ENCODE data around the gene CRISP3. TPM values are rescaled to one million over a fixed set of nuclear protein-coding genes. Genes with fewer than 3 reads are reported as not detected.

The CRISP3 gene, protein sequence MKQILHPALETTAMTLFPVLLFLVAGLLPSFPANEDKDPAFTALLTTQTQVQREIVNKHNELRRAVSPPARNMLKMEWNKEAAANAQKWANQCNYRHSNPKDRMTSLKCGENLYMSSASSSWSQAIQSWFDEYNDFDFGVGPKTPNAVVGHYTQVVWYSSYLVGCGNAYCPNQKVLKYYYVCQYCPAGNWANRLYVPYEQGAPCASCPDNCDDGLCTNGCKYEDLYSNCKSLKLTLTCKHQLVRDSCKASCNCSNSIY
- total RNA-seq (not detected), total RNA-seq (0 to 0.06 (median 0) reads per million in 29 experiments)
- not detected for total RNA-seq (2013)

DNA sequence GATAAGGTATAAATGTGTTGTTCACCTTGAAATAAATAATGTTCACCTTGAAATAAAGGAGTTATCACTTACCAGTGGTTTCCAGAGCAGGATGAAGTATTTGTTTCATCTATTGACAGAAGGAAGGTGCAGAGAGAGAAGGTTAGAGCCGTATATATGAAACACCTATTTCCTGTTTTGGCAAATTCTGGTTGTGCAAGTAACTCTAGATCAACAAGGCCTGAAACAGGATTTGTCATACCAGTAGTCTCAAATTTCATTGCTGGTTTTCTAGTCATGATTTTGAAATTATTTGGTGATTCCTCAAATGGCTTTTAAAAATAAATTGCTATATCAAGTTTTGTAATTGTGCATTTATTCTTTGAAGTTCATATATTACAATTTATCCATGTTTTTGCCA is at the start of gene CRISP3:
Gene CRISP3, minus strand, starts transcription at position 130 of the 400 bp plus-strand sequence. Its CDS starts 21 bp downstream, at position 109.
- no CpG with 5 or more reads among the region's 1 CpG for WGBS (ENCODE audit: insufficient coverage)
- no peaks in the 10 kb centered on the region for H3K27me3 ChIP-seq (replicated peaks in 1 of 2; ENCODE audit: control insufficient read depth in 2 of 2, extremely low read depth in 1 of 2, insufficient read depth in 2 of 2, low read length in 1 of 2)
- no peaks in the 10 kb centered on the region for H3K4me1 ChIP-seq (ENCODE audit: control insufficient read depth in 1 of 2, extremely low read depth in 1 of 2, insufficient read depth in 2 of 2, low read length in 2 of 2)
- POLR2A ChIA-PET = no interaction called here
- H3K27me3 Mint-ChIP-seq = no peaks in the 10 kb centered on the region
- no peak for DNase-seq
- CTCF ChIA-PET = no interaction called here
- no peak within 1 kb of the TSS for H3K27ac Mint-ChIP-seq
- H3K9me3 ChIP-seq = no peaks in the 10 kb centered on the region
- H3K4me3 Mint-ChIP-seq = no peak within 1 kb of the TSS
- H3K36me3 Mint-ChIP-seq = no peaks in the 10 kb centered on the region
- ATAC-seq (replicated peaks in 1 of 4) = no peak
- no peaks in the 10 kb centered on the region for H3K4me1 Mint-ChIP-seq
- H3K4me3 ChIP-seq (ENCODE audit: control insufficient read depth in 1 of 2, extremely low read depth in 1 of 2, low read length in 1 of 2) = no peak within 1 kb of the TSS
- no peaks in the 10 kb centered on the region for H3K36me3 ChIP-seq (ENCODE audit: control insufficient read depth in 2 of 2, extremely low read depth in 1 of 2, insufficient read depth in 1 of 2, low read length in 1 of 2)
- H3K9me3 Mint-ChIP-seq = peaks cover 0 to 4% (median 4%) of the 10 kb centered on the region in 3 donors
- H3K27ac ChIP-seq (ENCODE audit: low read length) = no peak within 1 kb of the TSS

DNA sequence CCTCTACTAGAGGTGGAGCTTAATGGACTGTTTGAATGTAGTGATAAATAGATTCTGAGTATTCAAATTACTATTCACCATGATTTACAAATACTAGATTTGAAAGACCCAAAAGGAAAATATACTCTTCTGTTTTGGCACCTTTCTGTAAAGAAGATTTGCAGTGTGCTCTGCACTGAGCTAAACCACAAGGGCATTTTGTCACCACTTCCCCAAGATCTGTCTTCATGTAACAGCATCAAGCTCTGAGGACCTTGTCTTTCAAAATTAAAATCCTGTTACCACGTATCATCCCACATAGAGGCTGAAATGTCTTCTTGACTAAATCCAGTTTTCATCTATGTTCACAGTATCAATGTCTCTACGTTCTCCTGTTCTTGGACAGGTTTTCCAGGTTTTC is 46.2 kb upstream of the CRISP3 start:
- ATAC-seq (replicated peaks in 1 of 4) (no peak), DNase-seq (no peak)
- Mint-ChIP-seq H3K9me3 (peaks cover 0 to 13% (median 4%) of the 10 kb centered on the region in 3 donors), H3K4me3 (no peak overlapping the region), H3K27ac (no peak overlapping the region), H3K27me3 (no peaks in the 10 kb centered on the region), H3K4me1 (no peaks in the 10 kb centered on the region), H3K36me3 (no peaks in the 10 kb centered on the region)
- no peaks in the 10 kb centered on the region for H3K27me3 ChIP-seq (replicated peaks in 1 of 2; ENCODE audit: control insufficient read depth in 2 of 2, extremely low read depth in 1 of 2, insufficient read depth in 2 of 2, low read length in 1 of 2)
- no peaks in the 10 kb centered on the region for H3K36me3 ChIP-seq (ENCODE audit: control insufficient read depth in 2 of 2, extremely low read depth in 1 of 2, insufficient read depth in 1 of 2, low read length in 1 of 2)
- no peaks in the 10 kb centered on the region for H3K9me3 ChIP-seq
- WGBS (ENCODE audit: insufficient coverage) = 0% methylated on average over 1 of the region's 2 CpGs
- no peak overlapping the region for H3K27ac ChIP-seq (ENCODE audit: low read length)
- POLR2A ChIA-PET = no interaction called here
- CTCF ChIA-PET = no interaction called here
- H3K4me1 ChIP-seq (ENCODE audit: control insufficient read depth in 1 of 2, extremely low read depth in 1 of 2, insufficient read depth in 2 of 2, low read length in 2 of 2) = no peaks in the 10 kb centered on the region
- H3K4me3 ChIP-seq (ENCODE audit: control insufficient read depth in 1 of 2, extremely low read depth in 1 of 2, low read length in 1 of 2) = no peak overlapping the region

DNA sequence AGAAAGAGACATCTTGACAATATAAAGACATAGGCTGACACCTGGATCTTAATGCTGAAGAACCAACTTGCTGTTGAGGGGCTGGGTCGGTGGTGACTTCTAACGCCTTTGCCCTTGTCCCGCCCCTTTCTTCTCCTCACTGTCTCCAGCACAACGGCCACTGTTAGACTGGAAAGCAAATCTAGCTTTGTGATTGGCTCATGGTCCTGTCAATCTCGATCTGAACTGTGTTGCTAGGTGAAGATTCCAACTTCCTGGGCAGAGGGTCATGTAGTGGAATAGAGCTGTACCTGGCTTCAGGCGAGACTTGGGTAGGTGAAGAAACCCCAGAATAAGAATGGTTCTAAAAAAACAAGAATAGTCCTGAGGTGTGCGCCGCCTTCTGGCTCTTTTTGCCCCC is 43.0 kb upstream of the CRISP3 start, which contains the start of gene PGK2:
Gene PGK2, minus strand, starts transcription at position 110 of the 400 bp plus-strand sequence. Its CDS starts 98 bp downstream, at position 12.
- Mint-ChIP-seq H3K4me1 (no peaks in the 10 kb centered on the region), H3K27me3 (no peaks in the 10 kb centered on the region), H3K36me3 (no peaks in the 10 kb centered on the region), H3K9me3 (peaks cover 0 to 13% (median 4%) of the 10 kb centered on the region in 3 donors), H3K4me3 (no peak within 1 kb of the TSS), H3K27ac (no peak within 1 kb of the TSS)
- DNase-seq (no peak), ATAC-seq (replicated peaks in 1 of 4) (no peak)
- POLR2A ChIA-PET = no interaction called here
- WGBS (ENCODE audit: insufficient coverage) = no CpG with 5 or more reads among the region's 8 CpGs
- Histone ChIP-seq H3K4me3 (ENCODE audit: control insufficient read depth in 1 of 2, extremely low read depth in 1 of 2, low read length in 1 of 2) (no peak within 1 kb of the TSS), H3K9me3 (no peaks in the 10 kb centered on the region), H3K4me1 (ENCODE audit: control insufficient read depth in 1 of 2, extremely low read depth in 1 of 2, insufficient read depth in 2 of 2, low read length in 2 of 2) (no peaks in the 10 kb centered on the region), H3K36me3 (ENCODE audit: control insufficient read depth in 2 of 2, extremely low read depth in 1 of 2, insufficient read depth in 1 of 2, low read length in 1 of 2) (no peaks in the 10 kb centered on the region), H3K27ac (ENCODE audit: low read length) (no peak within 1 kb of the TSS), H3K27me3 (replicated peaks in 1 of 2; ENCODE audit: control insufficient read depth in 2 of 2, extremely low read depth in 1 of 2, insufficient read depth in 2 of 2, low read length in 1 of 2) (no peaks in the 10 kb centered on the region)
- CTCF ChIA-PET = no interaction called here

DNA sequence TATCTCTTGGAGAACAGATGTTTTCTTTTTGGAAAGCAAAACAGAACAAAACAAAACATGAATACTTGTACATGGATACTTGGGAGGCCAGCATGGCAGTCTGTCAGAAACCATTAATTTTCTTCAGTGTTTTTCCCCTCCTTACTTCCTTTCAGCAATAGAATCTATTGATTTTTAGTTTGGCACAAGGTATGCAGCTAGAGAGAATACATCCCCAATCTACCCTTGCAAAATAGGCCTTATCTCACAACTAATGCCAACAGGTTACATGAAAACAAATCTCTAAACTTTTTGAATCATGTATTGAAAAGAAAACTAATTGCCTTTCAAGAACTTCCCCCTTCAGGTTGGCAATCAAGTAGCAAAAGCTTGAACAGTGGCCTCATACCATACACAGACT is 40.1 kb upstream of the CRISP3 start:
- ChIA-PET CTCF (no interaction called here), POLR2A (no interaction called here)
- H3K4me3 Mint-ChIP-seq = no peak overlapping the region
- no peak for DNase-seq
- H3K36me3 Mint-ChIP-seq = no peaks in the 10 kb centered on the region
- Histone ChIP-seq H3K27me3 (replicated peaks in 1 of 2; ENCODE audit: control insufficient read depth in 2 of 2, extremely low read depth in 1 of 2, insufficient read depth in 2 of 2, low read length in 1 of 2) (no peaks in the 10 kb centered on the region), H3K4me1 (ENCODE audit: control insufficient read depth in 1 of 2, extremely low read depth in 1 of 2, insufficient read depth in 2 of 2, low read length in 2 of 2) (no peaks in the 10 kb centered on the region), H3K9me3 (no peaks in the 10 kb centered on the region), H3K36me3 (ENCODE audit: control insufficient read depth in 2 of 2, extremely low read depth in 1 of 2, insufficient read depth in 1 of 2, low read length in 1 of 2) (no peaks in the 10 kb centered on the region), H3K4me3 (ENCODE audit: control insufficient read depth in 1 of 2, extremely low read depth in 1 of 2, low read length in 1 of 2) (no peak overlapping the region), H3K27ac (ENCODE audit: low read length) (no peak overlapping the region)
- no peak for ATAC-seq (replicated peaks in 1 of 4)
- H3K27ac Mint-ChIP-seq = no peak overlapping the region
- no peaks in the 10 kb centered on the region for H3K27me3 Mint-ChIP-seq
- H3K9me3 Mint-ChIP-seq = peaks cover 0 to 9% (median 4%) of the 10 kb centered on the region in 3 donors
- H3K4me1 Mint-ChIP-seq = no peaks in the 10 kb centered on the region

DNA sequence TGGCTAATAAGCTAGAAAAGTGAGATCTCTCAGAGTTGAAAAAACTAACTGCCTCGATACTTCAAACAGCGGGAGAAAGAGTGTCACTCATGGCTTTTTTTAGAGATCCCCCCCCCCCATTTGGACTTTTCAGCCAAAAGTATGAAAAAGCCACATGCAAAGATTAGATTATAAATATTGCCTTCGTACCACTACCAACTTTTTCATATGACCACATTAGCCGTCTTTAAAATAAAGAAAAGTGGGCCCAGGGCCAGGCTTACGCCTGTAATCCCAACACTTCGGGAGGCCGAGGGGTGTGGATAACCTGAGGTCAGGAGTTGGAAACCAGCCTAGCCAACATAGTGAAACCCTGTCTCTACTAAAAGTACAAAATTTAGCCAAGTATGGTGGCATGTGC is 38.5 kb upstream of the CRISP3 start:
- no peak for ATAC-seq (replicated peaks in 1 of 4)
- no peak overlapping the region for H3K4me3 Mint-ChIP-seq
- Histone ChIP-seq H3K27ac (ENCODE audit: low read length) (no peak overlapping the region), H3K4me1 (ENCODE audit: control insufficient read depth in 1 of 2, extremely low read depth in 1 of 2, insufficient read depth in 2 of 2, low read length in 2 of 2) (no peaks in the 10 kb centered on the region), H3K27me3 (replicated peaks in 1 of 2; ENCODE audit: control insufficient read depth in 2 of 2, extremely low read depth in 1 of 2, insufficient read depth in 2 of 2, low read length in 1 of 2) (no peaks in the 10 kb centered on the region), H3K9me3 (no peaks in the 10 kb centered on the region), H3K4me3 (ENCODE audit: control insufficient read depth in 1 of 2, extremely low read depth in 1 of 2, low read length in 1 of 2) (no peak overlapping the region), H3K36me3 (ENCODE audit: control insufficient read depth in 2 of 2, extremely low read depth in 1 of 2, insufficient read depth in 1 of 2, low read length in 1 of 2) (no peaks in the 10 kb centered on the region)
- no peaks in the 10 kb centered on the region for H3K4me1 Mint-ChIP-seq
- no peak overlapping the region for H3K27ac Mint-ChIP-seq
- H3K9me3 Mint-ChIP-seq = peaks cover 0 to 6% (median 4%) of the 10 kb centered on the region in 3 donors
- no peak for DNase-seq
- ChIA-PET CTCF (no interaction called here), POLR2A (no interaction called here)
- no peaks in the 10 kb centered on the region for H3K27me3 Mint-ChIP-seq
- no peaks in the 10 kb centered on the region for H3K36me3 Mint-ChIP-seq
- WGBS (ENCODE audit: insufficient coverage) = no CpG with 5 or more reads among the region's 7 CpGs

DNA sequence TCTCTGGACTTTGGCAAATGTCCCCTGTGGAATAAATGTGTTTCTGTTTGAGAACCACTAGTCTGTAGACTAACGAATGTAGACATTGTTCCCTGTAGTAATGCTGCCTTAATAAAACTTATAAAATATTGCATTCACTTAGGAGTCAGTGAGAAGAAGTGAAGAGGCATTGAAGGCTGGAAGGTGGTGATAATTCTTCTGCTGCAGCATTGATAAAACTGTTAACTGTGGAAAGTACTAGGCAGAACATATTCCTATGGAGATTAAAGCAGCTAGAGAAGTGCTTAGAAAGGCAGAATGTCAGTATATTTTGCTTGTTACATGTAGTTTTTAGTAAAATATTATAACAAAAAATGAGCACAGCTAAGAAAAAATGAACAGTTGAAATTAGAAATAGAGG is 38.1 kb upstream of the CRISP3 start:
- Histone ChIP-seq H3K4me1 (ENCODE audit: control insufficient read depth in 1 of 2, extremely low read depth in 1 of 2, insufficient read depth in 2 of 2, low read length in 2 of 2) (no peaks in the 10 kb centered on the region), H3K9me3 (no peaks in the 10 kb centered on the region), H3K27me3 (replicated peaks in 1 of 2; ENCODE audit: control insufficient read depth in 2 of 2, extremely low read depth in 1 of 2, insufficient read depth in 2 of 2, low read length in 1 of 2) (no peaks in the 10 kb centered on the region), H3K36me3 (ENCODE audit: control insufficient read depth in 2 of 2, extremely low read depth in 1 of 2, insufficient read depth in 1 of 2, low read length in 1 of 2) (no peaks in the 10 kb centered on the region), H3K27ac (ENCODE audit: low read length) (no peak overlapping the region), H3K4me3 (ENCODE audit: control insufficient read depth in 1 of 2, extremely low read depth in 1 of 2, low read length in 1 of 2) (no peak overlapping the region)
- Mint-ChIP-seq H3K27me3 (no peaks in the 10 kb centered on the region), H3K4me1 (no peaks in the 10 kb centered on the region), H3K27ac (no peak overlapping the region), H3K4me3 (no peak overlapping the region), H3K36me3 (no peaks in the 10 kb centered on the region), H3K9me3 (peaks cover 0 to 4% (median 3%) of the 10 kb centered on the region in 3 donors)
- no CpG with 5 or more reads among the region's 1 CpG for WGBS (ENCODE audit: insufficient coverage)
- ChIA-PET CTCF (no interaction called here), POLR2A (no interaction called here)
- DNase-seq (no peak), ATAC-seq (replicated peaks in 1 of 4) (no peak)

DNA sequence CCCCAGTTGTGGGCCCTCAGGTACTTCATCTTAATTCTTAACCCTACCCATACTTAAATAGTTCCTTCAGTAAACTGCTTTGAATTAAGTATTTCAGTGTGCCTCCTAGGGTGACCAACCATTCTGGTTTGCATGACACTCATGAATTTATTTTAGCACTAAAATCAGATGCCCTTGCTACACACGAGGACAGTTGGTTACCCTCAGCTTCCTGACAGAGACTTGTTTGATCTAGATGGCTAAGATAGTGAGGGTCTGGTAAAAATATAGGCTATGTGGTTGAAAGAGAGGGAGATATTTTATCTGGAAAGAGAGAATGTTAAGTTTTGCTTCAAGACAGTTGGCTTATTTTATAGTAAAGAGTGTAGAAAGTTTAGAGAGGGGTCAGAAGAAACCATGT is 32.3 kb upstream of the CRISP3 start:
- H3K27me3 ChIP-seq (replicated peaks in 1 of 2; ENCODE audit: control insufficient read depth in 2 of 2, extremely low read depth in 1 of 2, insufficient read depth in 2 of 2, low read length in 1 of 2) = no peaks in the 10 kb centered on the region
- H3K9me3 Mint-ChIP-seq = peaks cover 0 to 8% (median 5%) of the 10 kb centered on the region in 3 donors
- H3K36me3 ChIP-seq (ENCODE audit: control insufficient read depth in 2 of 2, extremely low read depth in 1 of 2, insufficient read depth in 1 of 2, low read length in 1 of 2) = no peaks in the 10 kb centered on the region
- no peak overlapping the region for H3K27ac Mint-ChIP-seq
- H3K4me1 ChIP-seq (ENCODE audit: control insufficient read depth in 1 of 2, extremely low read depth in 1 of 2, insufficient read depth in 2 of 2, low read length in 2 of 2) = no peaks in the 10 kb centered on the region
- no peak overlapping the region for H3K4me3 ChIP-seq (ENCODE audit: control insufficient read depth in 1 of 2, extremely low read depth in 1 of 2, low read length in 1 of 2)
- no peak for ATAC-seq (replicated peaks in 1 of 4)
- POLR2A ChIA-PET = no interaction called here
- H3K4me3 Mint-ChIP-seq = no peak overlapping the region
- H3K27ac ChIP-seq (ENCODE audit: low read length) = no peak overlapping the region
- WGBS (ENCODE audit: insufficient coverage) = 0% methylated on average over 1 of the region's 1 CpG
- no peaks in the 10 kb centered on the region for H3K9me3 ChIP-seq
- no peaks in the 10 kb centered on the region for H3K27me3 Mint-ChIP-seq
- no peaks in the 10 kb centered on the region for H3K4me1 Mint-ChIP-seq
- DNase-seq = no peak
- H3K36me3 Mint-ChIP-seq = no peaks in the 10 kb centered on the region
- CTCF ChIA-PET = no interaction called here
